HT1080 (cell line): ENCODE results near the gene MEIKIN. TPM values are rescaled to one million over a fixed set of nuclear protein-coding genes. Genes with fewer than 3 reads are reported as not detected.

Experiments
- DNase-seq: peaks from one replicate; pipeline ENCODE4 v3.0.0-alpha.2; 2015; ENCODE audit warnings: low read depth
- total RNA-seq: library from RNA; depleted of rRNA; stranded (reverse); fragments of >200 nt; shearing (Covaris generic); gene quantifications from 2 replicates; pipeline ENCODE4 v1.2.3, GENCODE V29; 2014; rRNA removed

Gene MEIKIN
- total RNA-seq, 1 experiment from 2014 or later, result not detected

- DNase-seq, result peak; percentile 6
These were observed 171.7 kb downstream of the MEIKIN start for GRCh38 chr5:131773805-131774204.

GRCh38 chr5:131771692-131772091, 173.8 kb downstream of the MEIKIN start:
- no peak for DNase-seq

- no peak for DNase-seq
These were observed 175.5 kb downstream of the MEIKIN start for GRCh38 chr5:131769961-131770360.

GRCh38 chr5:131769336-131769735, 176.1 kb downstream of the MEIKIN start:
- DNase-seq, result no peak

GRCh38 chr5:131767891-131768290, 177.6 kb downstream of the MEIKIN start:
- no peak for DNase-seq

GRCh38 chr5:131766689-131767088, 178.8 kb downstream of the MEIKIN start:
- DNase-seq, result no peak

- DNase-seq, result no peak
These were observed 180.2 kb downstream of the MEIKIN start for GRCh38 chr5:131765261-131765660.

- no peak for DNase-seq
These were observed 181.5 kb downstream of the MEIKIN start for GRCh38 chr5:131763968-131764367.

- no peak for DNase-seq
These were observed 184.7 kb downstream of the MEIKIN start for GRCh38 chr5:131760793-131761192.

GRCh38 chr5:131759704-131760103, 185.8 kb downstream of the MEIKIN start:
- no peak for DNase-seq

- DNase-seq, result no peak
These were observed 187.0 kb downstream of the MEIKIN start for GRCh38 chr5:131758520-131758900.

GRCh38 chr5:131757830-131758519, 187.5 kb downstream of the MEIKIN start:
- DNase-seq, result no peak

Other genes starting within 250 kb of the MEIKIN start
- gene FNIP1, start 148.6 kb downstream of the MEIKIN start, total RNA-seq, result 17.9 and 25.7 TPM in 2 replicates
- gene ACSL6, start 66.0 kb upstream of the MEIKIN start, total RNA-seq, result 0.03 and 0.06 TPM in 2 replicates
- not detected in 2 replicates for gene IL3, start 115.0 kb upstream of the MEIKIN start, total RNA-seq
- not detected in 2 replicates for gene CSF2, start 128.1 kb upstream of the MEIKIN start, total RNA-seq